ENCODE data around the gene PRIMA1. TPM values are rescaled to one million over a fixed set of nuclear protein-coding genes. Genes with fewer than 3 reads are reported as not detected.

The PRIMA1 gene
- total and polyA plus RNA-seq, 2 donors from 2014 or later = 1.0 to 1.7 TPM

- no peaks in the 10 kb centered on the region for H3K9me3 ChIP-seq (ENCODE audit: control insufficient read depth in 2 of 3, insufficient read depth in 1 of 3, low read length in 3 of 3)
- H3K4me1 ChIP-seq (ENCODE audit: control insufficient read depth in 2 of 3, insufficient read depth in 2 of 3, low read depth in 1 of 3, low read length in 3 of 3) = no peaks in the 10 kb centered on the region
- H3K9ac ChIP-seq (ENCODE audit: low read length in 3 of 3) = no peak overlapping the region
- H3K4me3 ChIP-seq (ENCODE audit: low read length in 3 of 3) = no peak overlapping the region
- FAIRE-seq = no peak
- intact Hi-C loops (cut with DNase I) = no loop called here
- no peak for TF ChIP-seq CTCF (IDR thresholded peaks at IDR 0.05; ENCODE audit: borderline replicate concordance, extremely low read depth, insufficient read depth)
- H3K36me3 ChIP-seq (ENCODE audit: control insufficient read depth in 2 of 3, insufficient read depth in 3 of 3, low read length in 3 of 3) = no peaks in the 10 kb centered on the region
- no peak overlapping the region for H3K27ac ChIP-seq (ENCODE audit: low read depth in 2 of 2, low read length in 2 of 2)
- DNase-seq = no peak
- no peaks in the 10 kb centered on the region for H3K27me3 ChIP-seq (ENCODE audit: control insufficient read depth, insufficient read depth, low read length)
These were observed 82.7 kb downstream of the PRIMA1 start for GRCh38 chr14:93705513-93706156.

DNA sequence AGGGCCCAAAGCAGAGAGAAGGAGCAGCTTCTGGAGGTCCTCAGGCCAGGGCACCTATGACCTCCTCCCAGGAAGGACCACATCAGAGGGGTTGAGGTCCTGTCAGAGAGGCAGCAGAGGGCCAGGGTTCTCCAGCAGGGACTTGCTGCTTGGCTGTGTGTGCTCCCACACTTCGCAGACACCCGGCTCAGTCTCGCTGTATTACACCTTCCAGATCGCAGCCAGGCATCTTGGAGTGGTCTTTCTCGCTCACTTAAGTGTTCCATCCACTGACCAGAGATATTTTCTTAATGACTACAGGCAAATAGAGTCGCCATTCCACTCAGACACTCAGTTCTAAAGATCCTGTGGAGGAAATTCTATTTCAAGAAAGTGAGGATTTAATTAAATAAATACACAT is 84.3 kb downstream of the PRIMA1 start:
- H3K4me1 ChIP-seq (ENCODE audit: control insufficient read depth in 2 of 3, insufficient read depth in 2 of 3, low read depth in 1 of 3, low read length in 3 of 3) = no peaks in the 10 kb centered on the region
- no peak for FAIRE-seq
- DNase-seq = no peak
- no peaks in the 10 kb centered on the region for H3K9me3 ChIP-seq (ENCODE audit: control insufficient read depth in 2 of 3, insufficient read depth in 1 of 3, low read length in 3 of 3)
- H3K27me3 ChIP-seq (ENCODE audit: control insufficient read depth, insufficient read depth, low read length) = no peaks in the 10 kb centered on the region
- H3K36me3 ChIP-seq (ENCODE audit: control insufficient read depth in 2 of 3, insufficient read depth in 3 of 3, low read length in 3 of 3) = no peaks in the 10 kb centered on the region
- intact Hi-C loops (cut with DNase I) = no loop called here
- no peak overlapping the region for H3K9ac ChIP-seq (ENCODE audit: low read length in 3 of 3)
- no peak overlapping the region for H3K4me3 ChIP-seq (ENCODE audit: low read length in 3 of 3)
- TF ChIP-seq CTCF (IDR thresholded peaks at IDR 0.05; ENCODE audit: borderline replicate concordance, extremely low read depth, insufficient read depth) = no peak
- H3K27ac ChIP-seq (ENCODE audit: low read depth in 2 of 2, low read length in 2 of 2) = no peak overlapping the region

GRCh38 chr14:93702946-93703345 is 85.3 kb downstream of the PRIMA1 start:
- FAIRE-seq (no peak), DNase-seq (no peak)
- Histone ChIP-seq H3K36me3 (ENCODE audit: control insufficient read depth in 2 of 3, insufficient read depth in 3 of 3, low read length in 3 of 3) (no peaks in the 10 kb centered on the region), H3K9me3 (ENCODE audit: control insufficient read depth in 2 of 3, insufficient read depth in 1 of 3, low read length in 3 of 3) (no peaks in the 10 kb centered on the region), H3K9ac (ENCODE audit: low read length in 3 of 3) (no peak overlapping the region), H3K4me1 (ENCODE audit: control insufficient read depth in 2 of 3, insufficient read depth in 2 of 3, low read depth in 1 of 3, low read length in 3 of 3) (no peaks in the 10 kb centered on the region), H3K4me3 (ENCODE audit: low read length in 3 of 3) (no peak overlapping the region), H3K27ac (ENCODE audit: low read depth in 2 of 2, low read length in 2 of 2) (no peak overlapping the region), H3K27me3 (ENCODE audit: control insufficient read depth, insufficient read depth, low read length) (no peaks in the 10 kb centered on the region)
- TF ChIP-seq CTCF (IDR thresholded peaks at IDR 0.05; ENCODE audit: borderline replicate concordance, extremely low read depth, insufficient read depth) = no peak
- intact Hi-C loops (cut with DNase I) = no loop called here

DNA sequence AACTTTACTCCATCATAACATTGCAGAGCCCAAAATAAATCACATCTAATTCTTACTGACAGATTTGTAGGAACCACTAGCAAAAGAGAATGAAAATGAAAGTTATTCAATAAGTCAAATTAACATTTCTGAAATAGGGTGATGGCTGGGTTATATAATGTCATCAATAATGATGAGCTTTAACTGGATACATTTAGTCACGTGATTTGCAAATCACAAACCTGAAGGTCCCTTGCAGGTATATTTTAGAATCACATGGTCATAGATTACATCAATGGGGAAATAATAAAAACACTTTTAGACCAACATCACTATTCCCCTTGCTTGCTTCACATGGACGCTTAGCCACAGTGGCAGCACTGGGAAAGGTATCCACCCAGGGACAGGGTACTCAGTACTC is 86.7 kb downstream of the PRIMA1 start:
- Histone ChIP-seq H3K36me3 (ENCODE audit: control insufficient read depth in 2 of 3, insufficient read depth in 3 of 3, low read length in 3 of 3) (no peaks in the 10 kb centered on the region), H3K4me3 (ENCODE audit: low read length in 3 of 3) (no peak overlapping the region), H3K9ac (ENCODE audit: low read length in 3 of 3) (no peak overlapping the region), H3K27ac (ENCODE audit: low read depth in 2 of 2, low read length in 2 of 2) (no peak overlapping the region), H3K27me3 (ENCODE audit: control insufficient read depth, insufficient read depth, low read length) (no peaks in the 10 kb centered on the region), H3K4me1 (ENCODE audit: control insufficient read depth in 2 of 3, insufficient read depth in 2 of 3, low read depth in 1 of 3, low read length in 3 of 3) (no peaks in the 10 kb centered on the region), H3K9me3 (ENCODE audit: control insufficient read depth in 2 of 3, insufficient read depth in 1 of 3, low read length in 3 of 3) (peaks cover 0 to 3% (median 0%) of the 10 kb centered on the region in 3 donors)
- FAIRE-seq = no peak
- no peak for TF ChIP-seq CTCF (IDR thresholded peaks at IDR 0.05; ENCODE audit: borderline replicate concordance, extremely low read depth, insufficient read depth)
- intact Hi-C loops (cut with DNase I) = no loop called here
- DNase-seq = no peak
